SJCRH30 (cell line): ENCODE data around the gene GPATCH2. TPM values are rescaled to one million over a fixed set of nuclear protein-coding genes. Genes with fewer than 3 reads are reported as not detected.
"Not testable (repeated sequence)": the region's sequence is repeated elsewhere in the genome, so short reads cannot be mapped to it uniquely, and the experiment has no call there.

Source experiments
- DNase-seq, 2 experiments: peaks; one replicate each; pipeline ENCODE4 v3.0.0-alpha.2; 2015 to 2020
- H3K27ac ChIP-seq: fragments of 250-450 bp; sonication (Bioruptor Pico); 2 replicates; pipeline ENCODE4 v1.5.1; 2020; ENCODE audit warnings: mild to moderate bottlenecking, moderate library complexity
- H3K27me3 ChIP-seq: fragments of 250-450 bp; sonication (Bioruptor Pico); 2 replicates; pipeline ENCODE4 v1.5.1; 2020; ENCODE audit warnings: mild to moderate bottlenecking, moderate library complexity
- H3K36me3 ChIP-seq: fragments of 250-450 bp; sonication (Bioruptor Pico); 2 replicates; pipeline ENCODE4 v1.5.1; 2020; ENCODE audit warnings: mild to moderate bottlenecking, moderate library complexity
- H3K4me1 ChIP-seq: fragments of 250-450 bp; sonication (Bioruptor Pico); 2 replicates; pipeline ENCODE4 v1.5.1; 2020; ENCODE audit warnings: mild to moderate bottlenecking, moderate library complexity
- H3K4me3 ChIP-seq: fragments of 250-450 bp; sonication (Bioruptor Pico); 2 replicates; pipeline ENCODE4 v1.5.1; 2020; ENCODE audit warnings: mild to moderate bottlenecking, moderate library complexity
- H3K9me3 ChIP-seq: fragments of 250-450 bp; sonication (Bioruptor Pico); replicated peaks from 2 replicates; pipeline ENCODE4 v1.5.1; 2020; ENCODE audit warnings: mild to moderate bottlenecking, moderate library complexity
- total RNA-seq: library from RNA; depleted of rRNA; stranded (reverse); fragments of >200 nt; shearing (Covaris generic); gene quantifications from 2 replicates; pipeline ENCODE4 v1.2.3, GENCODE V29; 2014

GPATCH2 gene
- total RNA-seq, 1 experiment from 2014 or later = 28.1 TPM

GRCh38 chr1:217614200-217614712 is 16.6 kb downstream of the GPATCH2 start:
- Histone ChIP-seq H3K4me1 (no peaks in the 10 kb centered on the region), H3K4me3 (no peak overlapping the region), H3K36me3 (peaks cover 28% of the 10 kb centered on the region), H3K27ac (no peak overlapping the region), H3K27me3 (no peaks in the 10 kb centered on the region), H3K9me3 (no peaks in the 10 kb centered on the region)
- DNase-seq = no peak

GRCh38 chr1:217605390-217605789 is 25.5 kb downstream of the GPATCH2 start:
- H3K9me3 ChIP-seq = no peaks in the 10 kb centered on the region
- H3K27ac ChIP-seq = no peak overlapping the region
- H3K27me3 ChIP-seq = no peaks in the 10 kb centered on the region
- no peak for DNase-seq
- no peak overlapping the region for H3K4me3 ChIP-seq
- H3K4me1 ChIP-seq = no peaks in the 10 kb centered on the region
- peaks cover 16% of the 10 kb centered on the region; the same call in 1 of the 2 replicates for H3K36me3 ChIP-seq

GRCh38 chr1:217602380-217602779 is 28.5 kb downstream of the GPATCH2 start:
- Histone ChIP-seq H3K36me3 (peaks cover 2% of the 10 kb centered on the region; the same call in 1 of the 2 replicates), H3K9me3 (no peaks in the 10 kb centered on the region), H3K27ac (no peak overlapping the region), H3K27me3 (no peaks in the 10 kb centered on the region), H3K4me1 (no peaks in the 10 kb centered on the region), H3K4me3 (no peak overlapping the region)
- DNase-seq = no peak

GRCh38 chr1:217599154-217599553 is 31.7 kb downstream of the GPATCH2 start:
- no peak overlapping the region for H3K27ac ChIP-seq
- H3K9me3 ChIP-seq = no peaks in the 10 kb centered on the region
- no peak for DNase-seq
- H3K4me3 ChIP-seq = no peak overlapping the region
- H3K36me3 ChIP-seq = no peaks in the 10 kb centered on the region; the same call in 1 of the 2 replicates
- H3K27me3 ChIP-seq = no peaks in the 10 kb centered on the region
- no peaks in the 10 kb centered on the region for H3K4me1 ChIP-seq

- Histone ChIP-seq H3K27ac (no peak overlapping the region), H3K4me1 (no peaks in the 10 kb centered on the region), H3K9me3 (no peaks in the 10 kb centered on the region), H3K4me3 (no peak overlapping the region), H3K27me3 (no peaks in the 10 kb centered on the region), H3K36me3 (peaks cover 3% of the 10 kb centered on the region; the same call in 1 of the 2 replicates)
- no peak for DNase-seq
Observed at GRCh38 chr1:217590598-217590997, 40.3 kb downstream of the GPATCH2 start.

- no peak overlapping the region for H3K4me3 ChIP-seq
- peaks cover 3% of the 10 kb centered on the region; the same call in 1 of the 2 replicates for H3K36me3 ChIP-seq
- no peaks in the 10 kb centered on the region for H3K4me1 ChIP-seq
- H3K27me3 ChIP-seq = no peaks in the 10 kb centered on the region
- H3K9me3 ChIP-seq = no peaks in the 10 kb centered on the region
- no peak overlapping the region for H3K27ac ChIP-seq
- DNase-seq = no peak
Observed at GRCh38 chr1:217586586-217586985, 44.3 kb downstream of the GPATCH2 start.

- Histone ChIP-seq H3K9me3 (no peaks in the 10 kb centered on the region), H3K27me3 (no peaks in the 10 kb centered on the region), H3K4me3 (no peak overlapping the region), H3K27ac (no peak overlapping the region), H3K4me1 (no peaks in the 10 kb centered on the region), H3K36me3 (peaks cover 3% of the 10 kb centered on the region; the same call in 1 of the 2 replicates)
- no peak for DNase-seq
Observed at GRCh38 chr1:217585577-217585976, 45.3 kb downstream of the GPATCH2 start.

- H3K4me3 ChIP-seq, H3K27me3 ChIP-seq, H3K27ac ChIP-seq, H3K9me3 ChIP-seq, H3K36me3 ChIP-seq, DNase-seq, H3K4me1 ChIP-seq: not testable (repeated sequence)
Observed at GRCh38 chr1:217584286-217584811, 46.5 kb downstream of the GPATCH2 start.

GRCh38 chr1:217577336-217577735 is 53.6 kb downstream of the GPATCH2 start:
- Histone ChIP-seq H3K27ac (no peak overlapping the region), H3K9me3 (no peaks in the 10 kb centered on the region), H3K27me3 (no peaks in the 10 kb centered on the region), H3K4me1 (no peaks in the 10 kb centered on the region), H3K36me3 (no peaks in the 10 kb centered on the region), H3K4me3 (no peak overlapping the region)
- DNase-seq = no peak

GRCh38 chr1:217574265-217574949 is 56.5 kb downstream of the GPATCH2 start:
- no peak for DNase-seq
- H3K36me3 ChIP-seq = 0 out of 2 replicates have a peak, but pooled peaks cover 2% of the 10 kb centered on the region
- no peaks in the 10 kb centered on the region for H3K27me3 ChIP-seq

GRCh38 chr1:217569021-217569420 is 61.9 kb downstream of the GPATCH2 start:
- H3K9me3 ChIP-seq = no peaks in the 10 kb centered on the region
- 0 out of 2 replicates have a peak, but pooled peaks cover 2% of the 10 kb centered on the region for H3K36me3 ChIP-seq
- H3K4me1 ChIP-seq = no peaks in the 10 kb centered on the region
- H3K4me3 ChIP-seq = no peak overlapping the region
- no peak overlapping the region for H3K27ac ChIP-seq
- H3K27me3 ChIP-seq = no peaks in the 10 kb centered on the region
- no peak for DNase-seq

More at GRCh38 chr1:217574265-217574949, 56.5 kb downstream of the GPATCH2 start:
- no peaks in the 10 kb centered on the region for H3K9me3 ChIP-seq
- H3K4me1 ChIP-seq = no peaks in the 10 kb centered on the region
- H3K27ac ChIP-seq = no peak overlapping the region
- H3K4me3 ChIP-seq = no peak overlapping the region

GRCh38 chr1:217568200-217568599 is 62.7 kb downstream of the GPATCH2 start:
- Histone ChIP-seq H3K27ac (no peak overlapping the region), H3K4me1 (no peaks in the 10 kb centered on the region), H3K9me3 (no peaks in the 10 kb centered on the region), H3K36me3 (0 out of 2 replicates have a peak, but pooled peaks cover 2% of the 10 kb centered on the region), H3K4me3 (no peak overlapping the region), H3K27me3 (no peaks in the 10 kb centered on the region)
- DNase-seq = no peak

- Histone ChIP-seq H3K9me3 (no peaks in the 10 kb centered on the region), H3K27me3 (no peaks in the 10 kb centered on the region), H3K36me3 (no peaks in the 10 kb centered on the region), H3K4me3 (no peak overlapping the region), H3K4me1 (peaks cover 10% of the 10 kb centered on the region), H3K27ac (no peak overlapping the region)
- DNase-seq = no peak
Observed at GRCh38 chr1:217564833-217565232, 66.1 kb downstream of the GPATCH2 start.

- Histone ChIP-seq H3K27me3 (no peaks in the 10 kb centered on the region), H3K36me3 (no peaks in the 10 kb centered on the region), H3K4me1 (peaks cover 10% of the 10 kb centered on the region), H3K4me3 (no peak overlapping the region), H3K27ac (no peak overlapping the region), H3K9me3 (no peaks in the 10 kb centered on the region)
- no peak for DNase-seq
Observed at GRCh38 chr1:217564207-217564606, 66.7 kb downstream of the GPATCH2 start.

GRCh38 chr1:217563179-217563578 is 67.7 kb downstream of the GPATCH2 start:
- DNase-seq = no peak
- H3K9me3 ChIP-seq = no peaks in the 10 kb centered on the region
- H3K27me3 ChIP-seq = no peaks in the 10 kb centered on the region
- H3K36me3 ChIP-seq = no peaks in the 10 kb centered on the region
- H3K4me3 ChIP-seq = no peak overlapping the region
- H3K27ac ChIP-seq = no peak overlapping the region
- peaks cover 10% of the 10 kb centered on the region for H3K4me1 ChIP-seq
